B cell (primary cell): ENCODE results near the gene APCDD1.

Source experiments
- CTCF ChIP-seq: fragments of 200-600 bp; IDR thresholded peaks from one replicate; pipeline ENCODE4 v1.8.0; 2022; ENCODE audit warnings: antibody characterized with exemption, mild to moderate bottlenecking
- EZH2 ChIP-seq: IDR thresholded peaks from 2 replicates; pipeline ENCODE4 v1.6.1; 2012; ENCODE audit warnings: borderline replicate concordance, low read depth, mild to moderate bottlenecking, moderate library complexity, low read length; ENCODE audit not compliant: insufficient read depth, poor library complexity, severe bottlenecking

GRCh38 chr18:10457128-10457527, 2.7 kb downstream of the APCDD1 start:
- TF ChIP-seq CTCF = no peak
- no peak for TF ChIP-seq EZH2
